ENCODE measurements around the gene MREG. TPM values are rescaled to one million over a fixed set of nuclear protein-coding genes. Genes with fewer than 3 reads are reported as not detected.
"Not testable (repeated sequence)": the region's sequence is repeated elsewhere in the genome, so short reads cannot be mapped to it uniquely, and the experiment has no call there.

MREG gene
- polyA plus RNA-seq, 2 of the 4 experiments (the other 2 are of a cell fraction) = 6.4 to 8.0 TPM

GRCh38 chr2:215994911-215995310 lies 18.4 kb downstream of the MREG start:
- CTCF ChIA-PET = interaction anchor here (0.8 kb wide), 1 partner anchor 21 kb away, joined by 3 read pairs; no protein-coding TSS in a partner anchor

GRCh38 chr2:215988556-215989207 lies 24.7 kb downstream of the MREG start:
- H3K4me2 ChIP-seq; H3K4me3 ChIP-seq; POLR2A ChIA-PET; ATAC-seq; DNase-seq (ENCODE audit: low read depth in 1 of 2, low spot score in 1 of 2); CTCF ChIA-PET; H3K27ac ChIP-seq; FAIRE-seq; H3K9me3 ChIP-seq; H3K4me1 ChIP-seq: not testable (repeated sequence)
- 75% methylated on average over 5 of the region's 5 CpGs for WGBS (ENCODE audit: missing lambda C conversion rate)

More at GRCh38 chr2:215994911-215995310, 18.4 kb downstream of the MREG start:
- H3K4me1 ChIP-seq = no peaks in the 10 kb centered on the region
- FAIRE-seq (no peak), DNase-seq (ENCODE audit: low read depth in 1 of 2, low spot score in 1 of 2) (no peak), ATAC-seq (no peak)
- TF ChIP-seq RCOR1 (IDR thresholded peaks at IDR 0.05; ENCODE audit: low read depth, low read length) = no peak
- no peak for TF ChIP-seq FOXS1 (CRISPR knock-in tag; IDR thresholded peaks at IDR 0.05)
- TF ChIP-seq SREBF2 (IDR thresholded peaks at IDR 0.05) = no peak
- TF ChIP-seq FOSL2 (IDR thresholded peaks at IDR 0.05) = no peak
- TF ChIP-seq FOSL2 (CRISPR knock-in tag; IDR thresholded peaks at IDR 0.05) = no peak
- no peak for TF ChIP-seq SMC3 (IDR thresholded peaks at IDR 0.05)
- TF ChIP-seq BHLHE40 (IDR thresholded peaks at IDR 0.05; ENCODE audit: low read depth, low read length) = no peak
- TF ChIP-seq BCL3 (IDR thresholded peaks at IDR 0.05) = no peak
- POLR2A ChIA-PET = no interaction called here
- H3K9me3 ChIP-seq = no peaks in the 10 kb centered on the region
- H3K4me3 ChIP-seq = no peak overlapping the region
- H3K4me2 ChIP-seq = no peak overlapping the region
- H3K27ac ChIP-seq = no peak overlapping the region
- 86% methylated on average over 4 of the region's 4 CpGs for WGBS (ENCODE audit: missing lambda C conversion rate)

- 74% methylated on average over 1 of the region's 1 CpG for WGBS (ENCODE audit: missing lambda C conversion rate)
- Histone ChIP-seq H3K9me3 (no peaks in the 10 kb centered on the region), H3K27ac (no peak overlapping the region), H3K4me2 (no peak overlapping the region), H3K4me3 (no peak overlapping the region), H3K4me1 (peaks cover 31% of the 10 kb centered on the region)
- ChIA-PET CTCF (interaction anchor here (0.6 to 1.4 kb wide), 5 partner anchors 21 to 48 kb away, joined by 3 to 4 read pairs (median 3); partner anchors contain the start of gene MREG), POLR2A (no interaction called here)
- ATAC-seq (no peak), FAIRE-seq (no peak), DNase-seq (ENCODE audit: low read depth in 1 of 2, low spot score in 1 of 2) (no peak)
- TF ChIP-seq POLR2A (IDR thresholded peaks at IDR 0.05; ENCODE audit: low read length) (no peak), HDAC2 (IDR thresholded peaks at IDR 0.05) (no peak), PBX3 (IDR thresholded peaks at IDR 0.05) (no peak), HEYL (CRISPR knock-in tag; IDR thresholded peaks at IDR 0.05) (no peak), ZC3H11A (IDR thresholded peaks at IDR 0.05) (no peak), BHLHE40 (IDR thresholded peaks at IDR 0.05; ENCODE audit: low read depth, low read length) (no peak), ZSCAN20 (CRISPR knock-in tag; IDR thresholded peaks at IDR 0.05) (no peak)
Measured at GRCh38 chr2:215985257-215985656, 28.1 kb downstream of the MREG start.

GRCh38 chr2:215984661-215985060 lies 28.7 kb downstream of the MREG start:
- no peak for TF ChIP-seq ELK1 (IDR thresholded peaks at IDR 0.05; ENCODE audit: low read depth, low read length)
- TF ChIP-seq HMGXB4 (CRISPR knock-in tag; IDR thresholded peaks at IDR 0.05; ENCODE audit: borderline replicate concordance) = no peak
- no peak for TF ChIP-seq HEYL (CRISPR knock-in tag; IDR thresholded peaks at IDR 0.05)
- TF ChIP-seq HES2 (IDR thresholded peaks at IDR 0.05) = no peak
- no peak for TF ChIP-seq MAX (IDR thresholded peaks at IDR 0.05)
- TF ChIP-seq RAD21 (conservative IDR thresholded peaks at IDR 0.05 in 1 of 2, IDR thresholded peaks at IDR 0.05 in 1 of 2) = no peak
- TF ChIP-seq NFE2L2 (conservative IDR thresholded peaks at IDR 0.05; ENCODE audit: low read length) = no peak
- no peak for TF ChIP-seq CBX2 (IDR thresholded peaks at IDR 0.05; ENCODE audit: borderline replicate concordance, low read depth)
- TF ChIP-seq RARB (CRISPR knock-in tag; IDR thresholded peaks at IDR 0.05) = no peak
- no peak overlapping the region for H3K27ac ChIP-seq
- H3K4me2 ChIP-seq = no peak overlapping the region
- DNase-seq (ENCODE audit: low read depth in 1 of 2, low spot score in 1 of 2) = no peak
- peaks cover 37% of the 10 kb centered on the region for H3K4me1 ChIP-seq
- no peak for FAIRE-seq
- 76% methylated on average over 2 of the region's 2 CpGs for WGBS (ENCODE audit: missing lambda C conversion rate)
- ChIA-PET POLR2A (no interaction called here), CTCF (interaction anchor here (1.0 to 1.4 kb wide), 2 partner anchors 22 to 39 kb away, joined by 3 read pairs; no protein-coding TSS in a partner anchor)
- H3K9me3 ChIP-seq = no peaks in the 10 kb centered on the region
- ATAC-seq = no peak
- H3K4me3 ChIP-seq = no peak overlapping the region

Data from A549 (cell line).